Heart left ventricle (tissue), 13 donors: ENCODE results near the gene UBASH3A.

ENCODE experiments used
- POLR2A ChIP-seq, 2 donors: fragments of 450-650 bp; IDR thresholded peaks; one replicate each; pipeline ENCODE4 v1.6.1; 2017; ENCODE audit warnings: antibody characterized with exemption in 2 of 2, mild to moderate bottlenecking in 2 of 2, moderate library complexity in 2 of 2
- TF ChIP-seq, protein P1 (sequence below), 12 donors: fragments of 200-600 bp; sonication (generic) in 4 of 12; IDR thresholded peaks; one replicate each; pipeline versions ENCODE4 v1.5.0 to v1.8.0; 2018 to 2022; ENCODE audit warnings: antibody characterized with exemption in 12 of 12, mild to moderate bottlenecking in 5 of 12
- donor health status: ischemic (EF 13 %, LVEDD 7.1; RV severe dilation, severe dysfunction).
- donor health status: DM: no; HTN: yes; CAD: no.
- donor health status: DM: no; HTN: no; CAD: no.
- donor health status: ischemic (EF 25% LVEDD 6.9; RV normal size, moderate dysfunction).
- donor health status: ischemic (EF 25% LVEDD 5.7; RV mildly dilated, moderate dysfunction).
- donor health status: ischemic (EF 35%, LVEDD 5.7; RV mildly dilated, moderate dysfunction).
- donor health status: nonischemic (EF 11% LVEDD 7.7; RV severe dilation, severe dysfunction).
- donor health status: DM: yes; HTN: yes; CAD: no.
- donor health status: PGD.
- donor health status: ischemic (EF 29% LVEDD 5.4; RV normal size, mild dysfunction).
- donor health status: nonischemic (EF 23%, LVEDD 6.1; RV moderate dilation, normal function).

DNA sequence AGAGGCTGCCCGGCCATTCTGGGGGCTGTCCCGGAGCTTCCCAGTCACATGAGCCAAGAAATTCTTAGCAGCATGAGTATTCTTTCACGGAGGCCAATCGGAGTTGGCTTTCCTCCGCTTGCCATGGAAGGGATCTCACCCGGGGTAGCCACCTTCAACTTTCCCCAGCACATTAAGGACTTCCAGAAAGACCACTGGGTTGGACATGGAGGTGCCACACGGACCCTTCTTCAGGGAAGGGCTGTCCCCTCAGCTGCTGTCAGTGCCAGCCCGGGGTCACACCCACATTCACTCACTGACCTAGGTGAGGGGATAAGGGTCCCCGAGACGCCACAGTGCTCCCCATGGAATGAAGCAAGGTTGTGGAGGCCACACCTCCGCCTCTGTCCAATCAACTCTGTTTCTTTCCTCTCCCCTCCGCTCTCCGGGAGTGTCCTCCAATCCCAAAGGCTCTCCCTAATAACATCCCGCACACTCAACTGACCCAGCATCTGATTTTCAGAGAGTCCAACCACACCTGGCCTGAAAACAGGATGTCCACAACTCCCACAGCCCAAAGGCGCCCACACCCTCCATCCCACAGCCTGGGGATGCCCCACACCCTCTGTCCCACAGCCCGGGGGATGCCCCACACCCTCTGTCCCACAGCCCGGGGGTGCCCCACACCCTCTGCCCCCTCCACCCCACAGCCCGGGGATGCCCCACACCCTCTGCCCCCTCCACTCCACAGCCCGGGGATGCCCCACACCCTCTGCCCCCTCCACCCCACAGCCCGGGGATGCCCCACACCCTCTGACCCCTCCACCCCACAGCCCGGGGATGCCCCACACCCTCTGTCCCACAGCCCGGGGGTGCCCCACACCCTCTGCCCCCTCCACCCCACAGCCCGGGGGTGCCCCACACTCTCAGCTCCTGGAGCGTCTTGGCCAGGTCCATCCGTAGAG, 73.0 kb downstream of the UBASH3A start:
- TF ChIP-seq, protein P1, sequence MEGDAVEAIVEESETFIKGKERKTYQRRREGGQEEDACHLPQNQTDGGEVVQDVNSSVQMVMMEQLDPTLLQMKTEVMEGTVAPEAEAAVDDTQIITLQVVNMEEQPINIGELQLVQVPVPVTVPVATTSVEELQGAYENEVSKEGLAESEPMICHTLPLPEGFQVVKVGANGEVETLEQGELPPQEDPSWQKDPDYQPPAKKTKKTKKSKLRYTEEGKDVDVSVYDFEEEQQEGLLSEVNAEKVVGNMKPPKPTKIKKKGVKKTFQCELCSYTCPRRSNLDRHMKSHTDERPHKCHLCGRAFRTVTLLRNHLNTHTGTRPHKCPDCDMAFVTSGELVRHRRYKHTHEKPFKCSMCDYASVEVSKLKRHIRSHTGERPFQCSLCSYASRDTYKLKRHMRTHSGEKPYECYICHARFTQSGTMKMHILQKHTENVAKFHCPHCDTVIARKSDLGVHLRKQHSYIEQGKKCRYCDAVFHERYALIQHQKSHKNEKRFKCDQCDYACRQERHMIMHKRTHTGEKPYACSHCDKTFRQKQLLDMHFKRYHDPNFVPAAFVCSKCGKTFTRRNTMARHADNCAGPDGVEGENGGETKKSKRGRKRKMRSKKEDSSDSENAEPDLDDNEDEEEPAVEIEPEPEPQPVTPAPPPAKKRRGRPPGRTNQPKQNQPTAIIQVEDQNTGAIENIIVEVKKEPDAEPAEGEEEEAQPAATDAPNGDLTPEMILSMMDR (IDR thresholded peaks at IDR 0.05), result no peak
- no peak for TF ChIP-seq POLR2A (IDR thresholded peaks at IDR 0.05)
